ENCODE data around the gene TBC1D2B.

- TF ChIP-seq CTCF (IDR thresholded peaks at IDR 0.05 in 4 of 5, conservative IDR thresholded peaks at IDR 0.05 in 1 of 5) (no peak), POLR2A (IDR thresholded peaks at IDR 0.05) (no peak)
Observed at GRCh38 chr15:78088773-78089080, 11.2 kb upstream of the TBC1D2B start.

Data from gastrocnemius medialis (tissue), 4 donors.